Panc1 (cell line): ENCODE data around the gene SULF2.

Experiments
- REST ChIP-seq, 2 experiments: IDR thresholded peaks; 2 replicates each; pipeline ENCODE4 v1.6.1; 2011 to 2012; ENCODE audit warnings: low read depth in 2 of 2, control low read depth in 1 of 2, low read length in 1 of 2, mild to moderate bottlenecking in 1 of 2, moderate library complexity in 1 of 2; ENCODE audit not compliant: insufficient read depth in 1 of 2
- TF ChIP-seq, protein P1 (sequence below): fragments of 450-650 bp; IDR thresholded peaks from 2 replicates; pipeline ENCODE4 v1.5.1; 2017; ENCODE audit warnings: mild to moderate bottlenecking

- no peak for TF ChIP-seq REST (IDR thresholded peaks at IDR 0.05; ENCODE audit: insufficient read depth in 1 of 2, low read depth in 2 of 2, low read length in 1 of 2)
- TF ChIP-seq, protein P1, sequence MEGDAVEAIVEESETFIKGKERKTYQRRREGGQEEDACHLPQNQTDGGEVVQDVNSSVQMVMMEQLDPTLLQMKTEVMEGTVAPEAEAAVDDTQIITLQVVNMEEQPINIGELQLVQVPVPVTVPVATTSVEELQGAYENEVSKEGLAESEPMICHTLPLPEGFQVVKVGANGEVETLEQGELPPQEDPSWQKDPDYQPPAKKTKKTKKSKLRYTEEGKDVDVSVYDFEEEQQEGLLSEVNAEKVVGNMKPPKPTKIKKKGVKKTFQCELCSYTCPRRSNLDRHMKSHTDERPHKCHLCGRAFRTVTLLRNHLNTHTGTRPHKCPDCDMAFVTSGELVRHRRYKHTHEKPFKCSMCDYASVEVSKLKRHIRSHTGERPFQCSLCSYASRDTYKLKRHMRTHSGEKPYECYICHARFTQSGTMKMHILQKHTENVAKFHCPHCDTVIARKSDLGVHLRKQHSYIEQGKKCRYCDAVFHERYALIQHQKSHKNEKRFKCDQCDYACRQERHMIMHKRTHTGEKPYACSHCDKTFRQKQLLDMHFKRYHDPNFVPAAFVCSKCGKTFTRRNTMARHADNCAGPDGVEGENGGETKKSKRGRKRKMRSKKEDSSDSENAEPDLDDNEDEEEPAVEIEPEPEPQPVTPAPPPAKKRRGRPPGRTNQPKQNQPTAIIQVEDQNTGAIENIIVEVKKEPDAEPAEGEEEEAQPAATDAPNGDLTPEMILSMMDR: no peak
Measured at GRCh38 chr20:47774131-47774777, 11.0 kb downstream of the SULF2 start.
